Left kidney (tissue), 2 donors: Measurements from ENCODE around the gene KLHL3. TPM values are rescaled to one million over a fixed set of nuclear protein-coding genes. Genes with fewer than 3 reads are reported as not detected.
A peak's percentile ranks its signal among the peaks of the same experiment; 100 is the strongest.
"Not testable (repeated sequence)": the region's sequence is repeated elsewhere in the genome, so short reads cannot be mapped to it uniquely, and the experiment has no call there.

ENCODE experiments used
- DNase-seq: peaks from one replicate; pipeline ENCODE4 v3.0.0-alpha.2; 2013
- polyA plus RNA-seq: library from polyadenylated mRNA; unstranded; fragments of 120-200 nt; gene quantifications from one replicate; pipeline ENCODE4 v1.2.1, GENCODE V29; 2013; ENCODE audit not compliant: insufficient read length

KLHL3 gene
- polyA plus RNA-seq, 1 donor = 25.4 TPM

- no peak for DNase-seq
These were observed 68.5 kb downstream of the KLHL3 start for GRCh38 chr5:137667341-137667740.

- DNase-seq = no peak
These were observed 69.0 kb downstream of the KLHL3 start for GRCh38 chr5:137666901-137667300.

GRCh38 chr5:137666461-137666850 is 69.4 kb downstream of the KLHL3 start:
- DNase-seq = no peak

GRCh38 chr5:137665678-137666460 is 70.0 kb downstream of the KLHL3 start:
- no peak for DNase-seq

GRCh38 chr5:137660349-137660817 is 75.5 kb downstream of the KLHL3 start:
- DNase-seq = peak; percentile 80

GRCh38 chr5:137659209-137659608 is 76.7 kb downstream of the KLHL3 start:
- DNase-seq = no peak

- no peak for DNase-seq
These were observed 77.6 kb downstream of the KLHL3 start for GRCh38 chr5:137658324-137658723.

GRCh38 chr5:137657073-137657472 is 78.8 kb downstream of the KLHL3 start:
- no peak for DNase-seq

GRCh38 chr5:137656558-137656957 is 79.3 kb downstream of the KLHL3 start:
- DNase-seq = no peak

- DNase-seq = no peak
These were observed 84.9 kb downstream of the KLHL3 start for GRCh38 chr5:137651022-137651421.

GRCh38 chr5:137649228-137649935 is 86.5 kb downstream of the KLHL3 start:
- no peak for DNase-seq

- DNase-seq = no peak
These were observed 87.5 kb downstream of the KLHL3 start for GRCh38 chr5:137648361-137648760.

- DNase-seq = no peak
These were observed 88.5 kb downstream of the KLHL3 start for GRCh38 chr5:137647401-137647800.

GRCh38 chr5:137646761-137647160 is 89.1 kb downstream of the KLHL3 start:
- DNase-seq = no peak

GRCh38 chr5:137643081-137643480 is 92.8 kb downstream of the KLHL3 start:
- not testable (repeated sequence) for DNase-seq

GRCh38 chr5:137642091-137642490 is 93.8 kb downstream of the KLHL3 start:
- DNase-seq = no peak

- no peak for DNase-seq
These were observed 94.7 kb downstream of the KLHL3 start for GRCh38 chr5:137641148-137641547.

GRCh38 chr5:137639645-137640044 is 96.2 kb downstream of the KLHL3 start:
- no peak for DNase-seq

GRCh38 chr5:137638841-137639240 is 97.0 kb downstream of the KLHL3 start:
- DNase-seq = no peak

GRCh38 chr5:137636830-137637714 is 98.8 kb downstream of the KLHL3 start:
- DNase-seq = no peak

GRCh38 chr5:137636099-137636498 is 99.8 kb downstream of the KLHL3 start:
- no peak for DNase-seq

- DNase-seq = no peak
These were observed 100.4 kb downstream of the KLHL3 start for GRCh38 chr5:137635521-137635921.
